AG20443 (cell line): ENCODE results near the gene RPS14.
"Not testable (repeated sequence)": the region's sequence is repeated elsewhere in the genome, so short reads cannot be mapped to it uniquely, and the experiment has no call there.

Source experiments
- DNase-seq: peaks from one replicate; pipeline ENCODE4 v3.0.0; 2012; ENCODE audit warnings: low spot score, mixed read lengths

Gene RPS14

GRCh38 chr5:150444770-150445169 lies 4.8 kb downstream of the RPS14 start:
- no peak for DNase-seq

GRCh38 chr5:150443242-150444075 lies 6.1 kb downstream of the RPS14 start:
- DNase-seq, result no peak

- no peak for DNase-seq
Observed at GRCh38 chr5:150442699-150443080, 6.8 kb downstream of the RPS14 start.

- no peak for DNase-seq
Observed at GRCh38 chr5:150441813-150442698, 7.5 kb downstream of the RPS14 start.

- DNase-seq, result no peak
Observed at GRCh38 chr5:150440948-150441812, 8.4 kb downstream of the RPS14 start.

- DNase-seq, result peak; percentile 66
Observed at GRCh38 chr5:150438873-150439546, 10.5 kb downstream of the RPS14 start.

- peak; percentile 92 for DNase-seq
Observed at GRCh38 chr5:150436141-150436680, 13.3 kb downstream of the RPS14 start.

- DNase-seq, result peak; percentile 76
Observed at GRCh38 chr5:150434464-150434863, 15.1 kb downstream of the RPS14 start.

- no peak for DNase-seq
Observed at GRCh38 chr5:150431574-150431973, 18.0 kb downstream of the RPS14 start.

- no peak for DNase-seq
Observed at GRCh38 chr5:150431048-150431447, 18.5 kb downstream of the RPS14 start.

GRCh38 chr5:150429410-150429873 lies 20.1 kb downstream of the RPS14 start:
- DNase-seq, result no peak

GRCh38 chr5:150428978-150429377 lies 20.6 kb downstream of the RPS14 start:
- DNase-seq, result no peak

GRCh38 chr5:150428106-150428876 lies 21.2 kb downstream of the RPS14 start:
- no peak for DNase-seq

GRCh38 chr5:150426165-150426564 lies 23.4 kb downstream of the RPS14 start:
- not testable (repeated sequence) for DNase-seq

- no peak for DNase-seq
Observed at GRCh38 chr5:150422758-150423157, 26.8 kb downstream of the RPS14 start.

GRCh38 chr5:150422075-150422474 lies 27.5 kb downstream of the RPS14 start:
- DNase-seq, result no peak

GRCh38 chr5:150419630-150420270 lies 29.8 kb downstream of the RPS14 start:
- DNase-seq, result no peak

- not testable (repeated sequence) for DNase-seq
Observed at GRCh38 chr5:150413902-150414790, 35.4 kb downstream of the RPS14 start.
